Neural cell (in vitro differentiated cells): ENCODE measurements around the gene C1QTNF8.

Experiments
- CTCF ChIP-seq: fragments of 450-650 bp; IDR thresholded peaks from 2 replicates; pipeline ENCODE4 v1.5.1; 2014; ENCODE audit warnings: antibody characterized with exemption, mild to moderate bottlenecking, moderate library complexity; ENCODE audit not compliant: poor library complexity, severe bottlenecking
- EP300 ChIP-seq: fragments of 450-650 bp; conservative IDR thresholded peaks from 2 replicates; pipeline ENCODE4 v1.6.1; 2014; ENCODE audit warnings: antibody characterized with exemption, mild to moderate bottlenecking, moderate library complexity; ENCODE audit not compliant: poor library complexity, severe bottlenecking
- EZH2 ChIP-seq: fragments of 200-600, 300-800 bp; shearing (Covaris generic), sonication (generic); IDR thresholded peaks from 2 replicates; pipeline ENCODE4 v1.6.1; 2014; ENCODE audit warnings: antibody characterized with exemption, low read length, borderline replicate concordance, mild to moderate bottlenecking; ENCODE audit not compliant: insufficient read depth, poor library complexity, severe bottlenecking
- MXI1 ChIP-seq: fragments of 450-650 bp; conservative IDR thresholded peaks from 2 replicates; pipeline ENCODE4 v1.6.1; 2014; ENCODE audit warnings: antibody characterized with exemption, mild to moderate bottlenecking; ENCODE audit not compliant: poor library complexity, severe bottlenecking
- POLR2AphosphoS5 ChIP-seq: IDR thresholded peaks from 2 replicates; pipeline ENCODE4 v1.6.1; 2012
- RAD21 ChIP-seq: fragments of 450-650 bp; conservative IDR thresholded peaks from 2 replicates; pipeline ENCODE4 v1.6.1; 2014; ENCODE audit warnings: antibody characterized with exemption, mild to moderate bottlenecking, moderate library complexity
- SMC3 ChIP-seq: fragments of 450-650 bp; conservative IDR thresholded peaks from 2 replicates; pipeline ENCODE4 v1.6.1; 2014; ENCODE audit warnings: antibody characterized with exemption, mild to moderate bottlenecking, moderate library complexity; ENCODE audit not compliant: poor library complexity
- TAF1 ChIP-seq: IDR thresholded peaks from 2 replicates; pipeline ENCODE4 v1.6.1; 2012; ENCODE audit warnings: low read depth
- TF ChIP-seq, protein P1 (sequence below): IDR thresholded peaks from 2 replicates; pipeline ENCODE4 v1.6.1; 2012; ENCODE audit warnings: borderline replicate concordance

DNA sequence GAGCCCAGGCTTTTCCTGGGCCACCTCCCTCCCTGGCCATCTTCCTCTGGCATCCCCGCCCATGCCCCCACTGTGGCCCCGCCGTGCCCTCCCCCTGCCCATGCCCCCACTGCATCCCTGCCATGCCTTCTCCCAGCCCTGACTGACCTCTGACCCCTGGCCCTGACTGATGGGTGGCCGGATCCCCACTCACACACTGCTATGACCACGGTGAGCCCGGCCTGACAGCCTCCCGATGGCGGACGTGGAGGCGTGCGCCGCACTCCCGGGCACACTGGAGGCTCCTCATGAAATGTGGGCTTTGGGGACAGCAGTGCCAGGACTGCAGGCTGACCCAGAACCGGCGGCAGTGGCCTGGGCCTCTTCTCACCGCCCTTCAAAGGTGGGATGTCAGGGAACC, 10.6 kb upstream of the C1QTNF8 start:
- TF ChIP-seq SMC3 (no peak), EZH2 (no peak), CTCF (no peak), POLR2AphosphoS5 (no peak), RAD21 (no peak), TAF1 (no peak), EP300 (no peak), MXI1 (no peak)
- TF ChIP-seq, protein P1, sequence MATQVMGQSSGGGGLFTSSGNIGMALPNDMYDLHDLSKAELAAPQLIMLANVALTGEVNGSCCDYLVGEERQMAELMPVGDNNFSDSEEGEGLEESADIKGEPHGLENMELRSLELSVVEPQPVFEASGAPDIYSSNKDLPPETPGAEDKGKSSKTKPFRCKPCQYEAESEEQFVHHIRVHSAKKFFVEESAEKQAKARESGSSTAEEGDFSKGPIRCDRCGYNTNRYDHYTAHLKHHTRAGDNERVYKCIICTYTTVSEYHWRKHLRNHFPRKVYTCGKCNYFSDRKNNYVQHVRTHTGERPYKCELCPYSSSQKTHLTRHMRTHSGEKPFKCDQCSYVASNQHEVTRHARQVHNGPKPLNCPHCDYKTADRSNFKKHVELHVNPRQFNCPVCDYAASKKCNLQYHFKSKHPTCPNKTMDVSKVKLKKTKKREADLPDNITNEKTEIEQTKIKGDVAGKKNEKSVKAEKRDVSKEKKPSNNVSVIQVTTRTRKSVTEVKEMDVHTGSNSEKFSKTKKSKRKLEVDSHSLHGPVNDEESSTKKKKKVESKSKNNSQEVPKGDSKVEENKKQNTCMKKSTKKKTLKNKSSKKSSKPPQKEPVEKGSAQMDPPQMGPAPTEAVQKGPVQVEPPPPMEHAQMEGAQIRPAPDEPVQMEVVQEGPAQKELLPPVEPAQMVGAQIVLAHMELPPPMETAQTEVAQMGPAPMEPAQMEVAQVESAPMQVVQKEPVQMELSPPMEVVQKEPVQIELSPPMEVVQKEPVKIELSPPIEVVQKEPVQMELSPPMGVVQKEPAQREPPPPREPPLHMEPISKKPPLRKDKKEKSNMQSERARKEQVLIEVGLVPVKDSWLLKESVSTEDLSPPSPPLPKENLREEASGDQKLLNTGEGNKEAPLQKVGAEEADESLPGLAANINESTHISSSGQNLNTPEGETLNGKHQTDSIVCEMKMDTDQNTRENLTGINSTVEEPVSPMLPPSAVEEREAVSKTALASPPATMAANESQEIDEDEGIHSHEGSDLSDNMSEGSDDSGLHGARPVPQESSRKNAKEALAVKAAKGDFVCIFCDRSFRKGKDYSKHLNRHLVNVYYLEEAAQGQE: no peak
